Endothelial cell of umbilical vein (primary cell): ENCODE measurements around the gene MCM9. TPM values are rescaled to one million over a fixed set of nuclear protein-coding genes. Genes with fewer than 3 reads are reported as not detected.

Experiments used
- BruUV-seq: library from RNA; stranded (reverse); fragments of 400-500 nt; replicated peaks from 2 replicates; lab custom pipeline; 2021; lab: Mats Ljungman, UMichigan
- CTCF ChIA-PET: fragments of 300-600, 350-600 bp; sonication (Branson Sonifier 250); formaldehyde crosslinking; loops from one replicate; lab custom pipeline; 2021; ENCODE audit warnings: antibody characterized with exemption, inconsistent platforms; lab: Charles Lee
- POLR2A ChIA-PET: fragments of 300-600, 350-600 bp; sonication (Branson Sonifier 250); formaldehyde crosslinking; loops from one replicate; lab custom pipeline; 2021; ENCODE audit warnings: antibody characterized with exemption, inconsistent platforms; lab: Charles Lee
- DNase-seq: peaks from one replicate; pipeline ENCODE4 v3.0.0-alpha.2; 2011; ENCODE audit warnings: low read depth, low spot score
- FAIRE-seq: peaks from 2 replicates; lab custom pipeline; 2011; peaks lifted over from hg19 to GRCh38; lab: Jason Lieb, UNC
- H2AFZ ChIP-seq: 2 replicates; pipeline ENCODE4 v1.6.0; 2012; ENCODE audit warnings: low read depth, low read length, control low read depth, inconsistent platforms
- H3K27ac ChIP-seq: 2 replicates; pipeline ENCODE4 v1.5.1; 2011; ENCODE audit warnings: low read depth, mild to moderate bottlenecking, control low read depth, low read length, moderate library complexity; ENCODE audit not compliant: insufficient read depth
- H3K27me3 ChIP-seq, 2 experiments: 2 replicates each; pipeline versions ENCODE4 v1.6.0 to v1.6.1; 2011; ENCODE audit warnings: low read length in 2 of 2, mixed read lengths in 1 of 2; ENCODE audit not compliant: control insufficient read depth in 2 of 2, insufficient read depth in 2 of 2
- H3K36me3 ChIP-seq, 2 experiments: 2 replicates in 1 of 2; 3 replicates in 1 of 2; pipeline ENCODE4 v1.5.1; 2011; ENCODE audit warnings: low read length in 2 of 2, mild to moderate bottlenecking in 1 of 2, moderate library complexity in 1 of 2; ENCODE audit not compliant: control insufficient read depth in 2 of 2, insufficient read depth in 2 of 2; ENCODE audit errors: extremely low read depth in 1 of 2
- H3K4me1 ChIP-seq: 3 replicates; pipeline ENCODE4 v1.5.1; 2011; ENCODE audit warnings: mild to moderate bottlenecking, low read length; ENCODE audit not compliant: control insufficient read depth, insufficient read depth; ENCODE audit errors: extremely low read depth
- H3K4me2 ChIP-seq: 2 replicates; pipeline ENCODE4 v1.6.1; 2011; ENCODE audit warnings: low read length, control low read depth, mixed read lengths; ENCODE audit not compliant: insufficient read depth
- H3K4me3 ChIP-seq, 3 experiments: fragments of 200-600 bp in 1 of 3; sonication (generic), shearing (Covaris generic) in 1 of 3; replicated peaks in 1 of 3; 2 replicates each; pipeline ENCODE4 v1.5.1; 2011 to 2016; ENCODE audit warnings: control low read depth in 3 of 3, low read length in 3 of 3, mild to moderate bottlenecking in 2 of 3, inconsistent platforms in 1 of 3, low read depth in 1 of 3, moderate library complexity in 1 of 3; ENCODE audit not compliant: insufficient read depth in 1 of 3
- H3K79me2 ChIP-seq: 2 replicates; pipeline ENCODE4 v1.6.0; 2012; ENCODE audit warnings: low read length, inconsistent platforms; ENCODE audit not compliant: control insufficient read depth, insufficient read depth
- H3K9ac ChIP-seq: replicated peaks from 2 replicates; pipeline ENCODE3; 2011; ENCODE audit warnings: low read length, control low read depth; ENCODE audit not compliant: insufficient read depth; ENCODE audit errors: extremely low read depth
- H3K9me1 ChIP-seq: replicated peaks from 3 replicates; pipeline ENCODE4 v1.6.0; 2011; ENCODE audit warnings: mild to moderate bottlenecking, low read length; ENCODE audit not compliant: control insufficient read depth, insufficient read depth; ENCODE audit errors: extremely low read depth
- H3K9me3 ChIP-seq: replicated peaks from 2 replicates; pipeline ENCODE4 v1.5.1; 2012; ENCODE audit warnings: low read length, inconsistent platforms; ENCODE audit not compliant: control insufficient read depth, insufficient read depth
- H4K20me1 ChIP-seq: replicated peaks from 2 replicates; pipeline ENCODE3; 2011; ENCODE audit warnings: mild to moderate bottlenecking, low read length; ENCODE audit not compliant: control insufficient read depth, insufficient read depth; ENCODE audit errors: extremely low read depth
- EZH2 ChIP-seq: IDR thresholded peaks from 2 replicates; pipeline ENCODE4 v1.6.1; 2012; ENCODE audit warnings: borderline replicate concordance, low read depth, mild to moderate bottlenecking, moderate library complexity, low read length, inconsistent platforms; ENCODE audit not compliant: severe bottlenecking
- FOS ChIP-seq: IDR thresholded peaks from 2 replicates; pipeline ENCODE4 v1.6.1; 2011; ENCODE audit warnings: mild to moderate bottlenecking, low read length, moderate library complexity, borderline replicate concordance; ENCODE audit not compliant: insufficient read depth
- GATA2 ChIP-seq: IDR thresholded peaks from 2 replicates; pipeline ENCODE4 v1.7.0; 2011; ENCODE audit warnings: low read depth, mild to moderate bottlenecking, moderate library complexity, mixed read lengths, low read length; ENCODE audit not compliant: insufficient read length, insufficient read depth
- JUN ChIP-seq: IDR thresholded peaks from 2 replicates; pipeline ENCODE4 v1.6.1; 2011; ENCODE audit warnings: borderline replicate concordance, low read depth; ENCODE audit not compliant: insufficient read length, insufficient read depth
- MAX ChIP-seq: IDR thresholded peaks from 2 replicates; pipeline ENCODE4 v1.6.1; 2011; ENCODE audit not compliant: insufficient read depth, insufficient read length
- MYC ChIP-seq: IDR thresholded peaks from one replicate; pipeline ENCODE4 v1.6.1; 2011; ENCODE audit warnings: mild to moderate bottlenecking, low read depth, low read length
- POLR2A ChIP-seq: IDR thresholded peaks from 2 replicates; pipeline ENCODE4 v1.6.1; 2012; ENCODE audit warnings: low read depth, mild to moderate bottlenecking, control low read depth, low read length
- dilution Hi-C: fragments of 300-500 bp; cut with MboI; formaldehyde crosslinking; loops from one replicate; pipeline ENCODE4 v1.15.0; 2019; ENCODE audit warnings: low sequenced_read_pairs; ENCODE audit not compliant: extremely low pct_ligation_motif_present
- intact Hi-C: fragments of 100-400 bp; cut with micrococcal nuclease; formaldehyde crosslinking; loops from one replicate; pipeline ENCODE4 v1.10.0; 2022
- polyA plus RNA-seq, 4 experiments: library from polyadenylated mRNA; depleted of rRNA in 3 of 4; stranded (reverse) in 3 of 4; unstranded in 1 of 4; fragments of >200 nt; gene quantifications; 2 replicates each; pipeline versions ENCODE4 v1.2.1 to v1.2.3, GENCODE V29; 2011 to 2012; ENCODE audit warnings: missing spikeins in 1 of 4
- total RNA-seq: library from RNA; stranded (reverse); gene quantifications from 2 replicates; pipeline ENCODE4 v1.2.3, GENCODE V29; 2021
- TF ChIP-seq, protein P1 (sequence below), 2 donors: IDR thresholded peaks; 1 replicate in 1 of 2; 2 replicates in 1 of 2; pipeline ENCODE4 v1.5.1; 2011; ENCODE audit warnings: low read length in 2 of 2, mild to moderate bottlenecking in 2 of 2, moderate library complexity in 2 of 2, control low read depth in 1 of 2, inconsistent platforms in 1 of 2, low read depth in 1 of 2; ENCODE audit not compliant: insufficient read depth in 1 of 2; ENCODE audit errors: extremely low read depth in 1 of 2

The MCM9 gene
- total and polyA plus RNA-seq, 2 donors (not counting 3 experiments of a cell fraction or from before 2014, with no cell fraction given), result 2.0 to 14.1 TPM

DNA sequence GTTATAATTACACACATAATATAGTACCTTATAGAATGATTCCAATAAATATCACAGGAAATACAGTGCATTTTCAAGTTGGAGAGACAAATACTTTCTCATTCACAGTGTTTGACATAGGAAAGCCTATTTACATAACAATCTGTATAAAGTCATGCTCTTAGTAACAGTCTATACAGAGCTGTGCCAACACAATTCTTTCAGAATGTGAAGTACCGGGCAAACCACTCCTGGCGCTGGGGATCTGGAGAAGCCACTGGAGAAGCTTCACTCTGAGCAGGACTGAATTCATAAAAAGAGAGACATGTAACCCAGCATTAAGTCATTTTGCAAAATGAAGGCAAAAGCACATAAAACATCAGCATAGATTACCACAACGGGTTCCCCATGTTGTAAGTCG is 24.9 kb upstream of the MCM9 start:
- ChIA-PET POLR2A (no interaction called here), CTCF (interaction anchor here (5.1 kb wide), 1 partner anchor 151 kb away, joined by 25 read pairs; no protein-coding TSS in a partner anchor)
- H3K4me1 ChIP-seq, result no peaks in the 10 kb centered on the region
- H3K4me2 ChIP-seq, result no peak overlapping the region
- no peaks in the 10 kb centered on the region for H3K9me1 ChIP-seq
- FAIRE-seq, result no peak
- no peak overlapping the region for H3K9ac ChIP-seq
- H3K4me3 ChIP-seq, result no peak overlapping the region
- no peak overlapping the region for H2AFZ ChIP-seq
- no peak for DNase-seq
- H4K20me1 ChIP-seq, result no peaks in the 10 kb centered on the region
- H3K27ac ChIP-seq, result no peak overlapping the region
- intact Hi-C loops, result no loop called here
- H3K9me3 ChIP-seq, result no peaks in the 10 kb centered on the region
- no peaks in the 10 kb centered on the region for H3K27me3 ChIP-seq
- dilution Hi-C loops, result no loop called here
- H3K36me3 ChIP-seq, result no peaks in the 10 kb centered on the region
- TF ChIP-seq MAX (no peak), POLR2A (no peak), FOS (no peak), MYC (no peak), EZH2 (no peak), GATA2 (no peak), JUN (no peak)
- TF ChIP-seq, protein P1, sequence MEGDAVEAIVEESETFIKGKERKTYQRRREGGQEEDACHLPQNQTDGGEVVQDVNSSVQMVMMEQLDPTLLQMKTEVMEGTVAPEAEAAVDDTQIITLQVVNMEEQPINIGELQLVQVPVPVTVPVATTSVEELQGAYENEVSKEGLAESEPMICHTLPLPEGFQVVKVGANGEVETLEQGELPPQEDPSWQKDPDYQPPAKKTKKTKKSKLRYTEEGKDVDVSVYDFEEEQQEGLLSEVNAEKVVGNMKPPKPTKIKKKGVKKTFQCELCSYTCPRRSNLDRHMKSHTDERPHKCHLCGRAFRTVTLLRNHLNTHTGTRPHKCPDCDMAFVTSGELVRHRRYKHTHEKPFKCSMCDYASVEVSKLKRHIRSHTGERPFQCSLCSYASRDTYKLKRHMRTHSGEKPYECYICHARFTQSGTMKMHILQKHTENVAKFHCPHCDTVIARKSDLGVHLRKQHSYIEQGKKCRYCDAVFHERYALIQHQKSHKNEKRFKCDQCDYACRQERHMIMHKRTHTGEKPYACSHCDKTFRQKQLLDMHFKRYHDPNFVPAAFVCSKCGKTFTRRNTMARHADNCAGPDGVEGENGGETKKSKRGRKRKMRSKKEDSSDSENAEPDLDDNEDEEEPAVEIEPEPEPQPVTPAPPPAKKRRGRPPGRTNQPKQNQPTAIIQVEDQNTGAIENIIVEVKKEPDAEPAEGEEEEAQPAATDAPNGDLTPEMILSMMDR (IDR thresholded peaks at IDR 0.05; ENCODE audit: extremely low read depth in 1 of 2, insufficient read depth in 1 of 2, low read depth in 1 of 2, low read length in 2 of 2), result no peak
- H3K79me2 ChIP-seq, result no peaks in the 10 kb centered on the region
- BruUV-seq, result no TSS peak
